GM23338 (cell line): ENCODE measurements around the gene NTM.

Experiments
- EZH2phosphoT487 ChIP-seq: fragments of 200-600 bp; sonication (generic); IDR thresholded peaks from one replicate; pipeline ENCODE4 v1.8.1; 2018; ENCODE audit warnings: antibody characterized with exemption; ENCODE audit not compliant: unreplicated experiment
- TF ChIP-seq, protein P1 (sequence below): IDR thresholded peaks from one replicate; pipeline ENCODE4 v1.6.1; 2018; ENCODE audit warnings: antibody characterized with exemption; ENCODE audit not compliant: unreplicated experiment

DNA sequence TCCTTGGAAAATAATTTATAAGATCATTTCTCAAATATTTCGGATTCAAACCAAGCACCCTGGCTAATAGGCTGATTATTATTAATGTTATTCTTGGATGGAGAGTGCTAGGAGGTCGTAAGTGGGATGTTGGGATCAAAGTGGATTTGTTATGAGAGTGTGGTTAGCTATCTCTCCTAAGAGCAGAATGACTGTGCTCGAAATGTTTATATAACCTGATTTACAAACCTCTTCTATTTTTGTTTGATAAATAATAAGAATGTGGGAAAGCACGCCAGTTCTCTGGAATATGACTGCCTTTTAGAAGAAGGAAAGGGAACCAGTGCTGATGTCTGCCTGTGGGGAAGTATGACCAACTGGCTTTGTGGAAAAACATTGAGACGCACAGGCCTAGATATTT is 527.5 kb downstream of the NTM start:
- TF ChIP-seq, protein P1, sequence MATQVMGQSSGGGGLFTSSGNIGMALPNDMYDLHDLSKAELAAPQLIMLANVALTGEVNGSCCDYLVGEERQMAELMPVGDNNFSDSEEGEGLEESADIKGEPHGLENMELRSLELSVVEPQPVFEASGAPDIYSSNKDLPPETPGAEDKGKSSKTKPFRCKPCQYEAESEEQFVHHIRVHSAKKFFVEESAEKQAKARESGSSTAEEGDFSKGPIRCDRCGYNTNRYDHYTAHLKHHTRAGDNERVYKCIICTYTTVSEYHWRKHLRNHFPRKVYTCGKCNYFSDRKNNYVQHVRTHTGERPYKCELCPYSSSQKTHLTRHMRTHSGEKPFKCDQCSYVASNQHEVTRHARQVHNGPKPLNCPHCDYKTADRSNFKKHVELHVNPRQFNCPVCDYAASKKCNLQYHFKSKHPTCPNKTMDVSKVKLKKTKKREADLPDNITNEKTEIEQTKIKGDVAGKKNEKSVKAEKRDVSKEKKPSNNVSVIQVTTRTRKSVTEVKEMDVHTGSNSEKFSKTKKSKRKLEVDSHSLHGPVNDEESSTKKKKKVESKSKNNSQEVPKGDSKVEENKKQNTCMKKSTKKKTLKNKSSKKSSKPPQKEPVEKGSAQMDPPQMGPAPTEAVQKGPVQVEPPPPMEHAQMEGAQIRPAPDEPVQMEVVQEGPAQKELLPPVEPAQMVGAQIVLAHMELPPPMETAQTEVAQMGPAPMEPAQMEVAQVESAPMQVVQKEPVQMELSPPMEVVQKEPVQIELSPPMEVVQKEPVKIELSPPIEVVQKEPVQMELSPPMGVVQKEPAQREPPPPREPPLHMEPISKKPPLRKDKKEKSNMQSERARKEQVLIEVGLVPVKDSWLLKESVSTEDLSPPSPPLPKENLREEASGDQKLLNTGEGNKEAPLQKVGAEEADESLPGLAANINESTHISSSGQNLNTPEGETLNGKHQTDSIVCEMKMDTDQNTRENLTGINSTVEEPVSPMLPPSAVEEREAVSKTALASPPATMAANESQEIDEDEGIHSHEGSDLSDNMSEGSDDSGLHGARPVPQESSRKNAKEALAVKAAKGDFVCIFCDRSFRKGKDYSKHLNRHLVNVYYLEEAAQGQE, result no peak
- no peak for TF ChIP-seq EZH2phosphoT487
